Fibroblast of mammary gland (primary cell): ENCODE measurements around the gene SPECC1.
A peak's percentile ranks its signal among the peaks of the same experiment; 100 is the strongest.

Source experiments
- DNase-seq: peaks from one replicate; pipeline ENCODE4 v3.0.0-alpha.2; 2010; ENCODE audit warnings: low read depth
- H3K4me3 ChIP-seq: 2 replicates; pipeline ENCODE4 v1.5.1; 2011; ENCODE audit warnings: low read depth, mild to moderate bottlenecking, low read length, moderate library complexity; ENCODE audit not compliant: control insufficient read depth
- TF ChIP-seq, protein P1 (sequence below): conservative IDR thresholded peaks from 2 replicates; pipeline ENCODE4 v1.5.1; 2011; ENCODE audit warnings: low read depth, low read length, inconsistent platforms; ENCODE audit not compliant: control insufficient read depth, insufficient read depth

The SPECC1 gene

DNA sequence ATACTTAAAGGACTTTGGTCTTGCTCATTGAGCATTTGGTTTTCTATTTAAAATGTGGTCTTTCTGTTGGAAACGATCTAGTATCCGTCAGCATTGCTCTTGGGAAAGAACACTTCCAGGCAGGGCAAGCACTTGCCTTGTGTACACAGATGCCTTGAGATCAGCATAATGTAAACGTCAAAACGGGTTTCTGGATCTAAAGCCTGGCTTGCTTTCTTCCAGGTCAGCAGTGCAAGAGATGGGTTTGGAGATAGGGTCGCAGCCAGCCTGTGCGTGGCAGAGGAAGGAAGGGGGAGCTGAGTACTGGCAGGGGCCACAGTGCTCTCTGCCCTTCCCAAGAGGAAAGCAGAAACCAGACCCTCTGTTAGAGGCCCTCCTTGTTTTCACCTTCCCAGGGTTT lies 282.7 kb downstream of the SPECC1 start:
- no peak overlapping the region for H3K4me3 ChIP-seq
- TF ChIP-seq, protein P1, sequence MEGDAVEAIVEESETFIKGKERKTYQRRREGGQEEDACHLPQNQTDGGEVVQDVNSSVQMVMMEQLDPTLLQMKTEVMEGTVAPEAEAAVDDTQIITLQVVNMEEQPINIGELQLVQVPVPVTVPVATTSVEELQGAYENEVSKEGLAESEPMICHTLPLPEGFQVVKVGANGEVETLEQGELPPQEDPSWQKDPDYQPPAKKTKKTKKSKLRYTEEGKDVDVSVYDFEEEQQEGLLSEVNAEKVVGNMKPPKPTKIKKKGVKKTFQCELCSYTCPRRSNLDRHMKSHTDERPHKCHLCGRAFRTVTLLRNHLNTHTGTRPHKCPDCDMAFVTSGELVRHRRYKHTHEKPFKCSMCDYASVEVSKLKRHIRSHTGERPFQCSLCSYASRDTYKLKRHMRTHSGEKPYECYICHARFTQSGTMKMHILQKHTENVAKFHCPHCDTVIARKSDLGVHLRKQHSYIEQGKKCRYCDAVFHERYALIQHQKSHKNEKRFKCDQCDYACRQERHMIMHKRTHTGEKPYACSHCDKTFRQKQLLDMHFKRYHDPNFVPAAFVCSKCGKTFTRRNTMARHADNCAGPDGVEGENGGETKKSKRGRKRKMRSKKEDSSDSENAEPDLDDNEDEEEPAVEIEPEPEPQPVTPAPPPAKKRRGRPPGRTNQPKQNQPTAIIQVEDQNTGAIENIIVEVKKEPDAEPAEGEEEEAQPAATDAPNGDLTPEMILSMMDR, result no peak
- no peak for DNase-seq

DNA sequence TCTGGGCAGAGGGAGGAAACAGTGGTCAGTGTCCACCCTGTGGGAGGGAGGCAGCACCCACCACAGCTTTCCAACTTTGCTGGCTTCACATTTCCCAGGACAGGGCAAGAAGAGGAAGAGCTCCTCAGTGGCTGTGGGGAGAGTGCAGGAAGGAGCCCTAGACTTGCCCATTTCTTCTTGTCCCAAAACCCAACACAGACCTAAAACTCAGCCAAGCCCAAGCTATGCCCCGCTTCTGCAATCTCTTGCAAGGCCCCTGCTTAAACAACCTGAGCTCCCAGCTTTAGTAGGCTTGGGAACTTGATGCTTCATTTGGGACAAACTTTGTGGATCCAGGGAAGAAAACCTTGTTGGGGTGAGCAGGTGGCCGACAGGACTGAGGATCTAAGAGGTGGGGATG lies 284.3 kb downstream of the SPECC1 start:
- no peak for DNase-seq
- H3K4me3 ChIP-seq, result no peak overlapping the region
- TF ChIP-seq, protein P1, result no peak

DNA sequence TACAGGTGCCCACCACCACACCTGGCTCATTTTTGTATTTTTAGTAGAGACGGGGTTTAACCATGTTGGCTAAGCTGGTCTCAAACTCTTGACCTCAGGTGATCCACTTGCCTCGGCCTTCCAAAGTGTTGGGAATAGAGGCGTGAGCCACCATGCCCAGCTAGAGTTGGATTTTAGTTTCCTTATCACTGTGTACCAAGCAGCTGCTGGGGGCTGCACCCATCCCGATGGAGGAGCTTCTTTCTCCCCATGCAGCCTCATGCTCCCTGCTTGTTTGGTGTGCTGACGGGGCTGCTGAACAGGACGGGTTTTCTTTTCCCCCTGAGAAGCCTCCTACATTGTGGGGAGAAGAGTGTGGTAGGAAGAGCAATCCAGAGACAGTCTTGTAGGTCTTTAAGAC lies 285.0 kb downstream of the SPECC1 start:
- no peak overlapping the region for H3K4me3 ChIP-seq
- TF ChIP-seq, protein P1, result no peak
- DNase-seq, result no peak

DNA sequence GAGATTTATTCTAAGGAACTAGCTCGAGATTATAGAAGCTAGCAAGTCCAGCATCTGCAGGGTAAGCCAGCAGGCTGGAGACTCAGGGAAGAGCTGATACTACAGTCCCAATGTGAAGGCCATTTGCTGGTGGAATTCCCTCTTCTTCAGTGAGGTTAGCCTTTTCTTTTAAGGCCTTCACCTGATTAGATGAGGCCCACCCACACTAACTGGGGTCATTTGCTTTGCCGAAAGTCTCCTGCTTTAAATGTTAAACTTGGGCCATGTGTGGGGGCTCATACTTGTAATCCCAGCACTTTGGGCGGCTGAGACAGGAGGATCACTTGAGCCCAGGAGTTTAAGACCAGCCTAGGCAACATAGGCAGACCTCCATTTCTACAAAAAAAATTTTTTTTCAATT lies 289.9 kb downstream of the SPECC1 start:
- TF ChIP-seq, protein P1, result no peak
- H3K4me3 ChIP-seq, result no peak overlapping the region
- DNase-seq, result no peak

DNA sequence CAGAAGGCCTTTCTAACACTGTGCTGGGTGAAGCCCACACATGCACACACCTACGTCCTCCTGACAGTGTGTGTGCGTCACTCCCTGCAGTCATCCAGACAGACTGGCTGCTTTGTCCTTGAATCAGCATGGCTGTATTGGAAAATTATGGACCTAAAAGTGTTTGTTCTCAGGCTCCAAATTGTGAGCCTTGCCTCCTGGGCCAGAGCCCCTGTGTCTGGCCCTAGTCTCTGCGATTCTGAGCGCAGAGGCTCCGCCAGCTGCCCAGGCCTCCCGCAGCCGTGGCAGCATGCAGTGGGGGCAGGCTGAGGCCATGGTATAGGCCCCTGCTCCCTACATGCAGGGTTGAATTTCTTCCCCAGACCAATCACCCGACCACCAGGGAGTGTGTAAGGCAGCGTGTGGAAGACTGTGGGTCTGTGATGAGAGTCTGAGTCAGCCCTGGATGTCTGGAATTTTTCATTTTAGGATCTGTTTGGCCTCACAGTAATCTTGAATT lies 291.3 kb downstream of the SPECC1 start:
- H3K4me3 ChIP-seq, result no peak overlapping the region
- TF ChIP-seq, protein P1, result no peak
- peak; percentile 77 for DNase-seq

DNA sequence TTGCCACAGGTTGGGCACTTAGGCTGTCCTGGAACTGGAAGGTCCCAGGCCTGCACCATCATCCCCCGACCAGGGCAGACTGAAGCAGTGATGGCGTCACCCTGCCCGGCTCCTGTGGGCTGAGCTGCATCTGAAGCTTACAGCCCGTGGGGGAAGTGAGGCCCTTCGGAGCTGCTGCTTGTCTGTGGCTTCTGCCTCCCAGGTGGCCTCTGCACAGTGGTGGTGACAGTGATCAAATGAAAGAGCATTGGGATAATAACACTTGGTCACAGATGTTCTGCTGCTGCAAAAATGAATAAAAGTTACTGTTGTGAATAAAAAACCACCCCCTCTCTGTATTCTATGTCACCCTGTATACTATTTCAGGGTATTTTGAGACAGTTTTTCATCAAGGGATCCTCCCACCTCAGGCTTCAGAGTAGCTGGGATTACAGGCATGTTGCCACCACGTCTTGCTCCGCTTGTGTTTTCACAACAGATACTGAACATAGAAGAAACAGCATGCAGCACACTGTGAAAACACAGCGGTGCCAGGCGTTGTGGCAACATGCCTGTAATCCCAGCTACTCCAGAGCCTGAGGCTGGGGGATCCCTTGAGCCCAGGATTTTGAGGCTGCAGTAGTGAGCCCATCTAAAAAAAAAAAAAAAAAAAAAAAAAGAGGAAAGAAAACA lies 293.2 kb downstream of the SPECC1 start:
- H3K4me3 ChIP-seq, result no peak overlapping the region
- no peak for DNase-seq
- TF ChIP-seq, protein P1, result no peak
